Measurements from ENCODE around the gene TNXB. TPM values are rescaled to one million over a fixed set of nuclear protein-coding genes. Genes with fewer than 3 reads are reported as not detected.
"Not testable (repeated sequence)": the region's sequence is repeated elsewhere in the genome, so short reads cannot be mapped to it uniquely, and the experiment has no call there.

TNXB gene
- total RNA-seq, 1 donor from 2014 or later = 10.3 TPM

DNA sequence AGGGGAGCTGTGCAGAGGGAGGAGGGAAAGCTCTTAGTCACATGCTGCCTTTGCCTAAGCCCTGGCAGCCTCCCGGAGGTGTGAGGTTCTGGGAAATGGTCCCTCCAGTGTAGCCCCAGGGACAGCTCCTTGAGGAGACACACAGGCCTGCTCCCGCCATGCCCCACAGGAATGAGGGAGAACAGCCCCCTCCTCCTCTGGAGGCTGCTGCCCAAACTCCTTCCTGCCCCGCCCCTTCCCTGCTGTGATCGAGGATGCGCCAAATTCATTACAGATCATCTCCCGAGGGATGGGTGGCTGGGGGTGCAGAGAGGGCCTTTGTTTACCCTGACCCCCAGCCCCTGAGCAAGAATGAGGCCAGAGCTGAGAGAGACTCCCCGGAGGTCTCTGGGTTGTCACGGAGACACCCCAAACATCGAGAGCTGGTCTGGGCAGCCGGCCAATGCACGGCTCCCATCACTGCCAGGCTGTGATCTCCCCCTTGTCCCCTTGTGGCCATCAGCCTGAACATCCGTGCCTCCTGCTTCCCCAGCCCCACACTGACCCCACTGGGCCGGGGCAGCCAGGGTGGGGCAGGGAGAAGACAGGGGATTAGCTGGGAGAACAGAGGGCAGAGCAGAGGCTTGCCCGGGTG is 62.6 kb downstream of the TNXB start:
- no peaks in the 10 kb centered on the region for H3K4me1 Mint-ChIP-seq (ENCODE audit: low read depth)
- H3K27ac Mint-ChIP-seq = no peak overlapping the region
- H3K27me3 Mint-ChIP-seq = peaks cover 9% of the 10 kb centered on the region
- no peaks in the 10 kb centered on the region for H3K36me3 Mint-ChIP-seq (ENCODE audit: insufficient read depth)
- no peak for TF ChIP-seq CTCF (IDR thresholded peaks at IDR 0.05; ENCODE audit: unreplicated experiment)
- no peak for DNase-seq (ENCODE audit: low spot score, unreplicated experiment)
- no peak overlapping the region for H3K4me3 Mint-ChIP-seq (ENCODE audit: low read depth)
- H3K9me3 Mint-ChIP-seq (ENCODE audit: low read depth) = no peaks in the 10 kb centered on the region

DNA sequence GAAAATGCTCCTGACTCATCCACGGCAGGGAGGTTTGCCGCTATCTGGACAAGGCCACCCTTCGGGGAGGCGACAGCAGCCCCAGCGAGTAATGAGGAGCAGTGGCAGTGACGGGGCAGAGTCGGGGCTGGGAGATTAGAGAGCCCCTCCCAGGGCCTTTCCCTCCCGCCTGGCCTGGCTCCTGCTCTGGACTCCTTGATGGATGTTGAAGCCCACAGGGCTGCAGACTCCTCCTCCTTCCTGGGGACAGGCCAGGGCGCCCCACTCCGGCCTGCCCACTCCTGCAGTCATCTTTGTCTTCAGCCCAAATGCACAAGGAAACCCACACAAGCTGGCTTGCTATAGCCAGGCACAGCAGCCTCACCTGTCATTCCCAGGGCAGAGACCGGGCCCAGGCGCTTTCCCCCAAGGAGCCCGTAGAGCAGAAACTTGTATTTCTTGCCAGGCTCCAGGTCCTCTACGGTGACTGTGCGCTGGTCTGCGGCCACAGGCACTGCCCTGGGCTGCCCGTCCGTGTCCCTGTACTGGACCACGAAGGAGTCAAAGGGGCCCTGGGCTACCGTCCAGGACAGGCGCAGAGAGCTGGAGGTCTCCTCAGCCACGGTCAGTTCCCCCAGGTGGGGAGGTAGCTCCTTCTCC is 63.2 kb downstream of the TNXB start:
- Mint-ChIP-seq H3K4me1 (ENCODE audit: low read depth) (no peaks in the 10 kb centered on the region), H3K27me3 (peaks cover 5% of the 10 kb centered on the region), H3K27ac (no peak overlapping the region), H3K36me3 (ENCODE audit: insufficient read depth) (no peaks in the 10 kb centered on the region), H3K9me3 (ENCODE audit: low read depth) (no peaks in the 10 kb centered on the region), H3K4me3 (ENCODE audit: low read depth) (no peak overlapping the region)
- no peak for TF ChIP-seq CTCF (IDR thresholded peaks at IDR 0.05; ENCODE audit: unreplicated experiment)
- no peak for DNase-seq (ENCODE audit: low spot score, unreplicated experiment)

DNA sequence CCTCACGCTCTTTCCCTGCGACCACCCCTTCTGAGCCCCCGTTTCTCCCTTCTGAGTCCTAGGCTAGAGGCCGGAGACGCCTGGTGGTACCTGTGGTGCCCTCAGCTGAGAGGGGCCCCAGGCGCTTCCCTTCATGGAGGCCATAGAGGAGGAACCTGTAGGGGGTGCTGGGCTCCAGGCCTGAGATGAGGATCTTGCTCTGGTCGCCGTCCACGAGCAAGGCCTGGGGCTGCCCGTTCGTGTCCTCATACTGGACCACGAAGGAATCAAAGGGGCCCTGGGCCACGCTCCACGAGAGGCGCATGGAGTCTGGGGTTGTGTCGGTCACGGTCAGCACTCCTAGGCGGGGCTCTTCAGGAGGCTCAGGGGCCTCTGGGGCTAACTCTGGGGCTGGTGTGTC is 64.2 kb downstream of the TNXB start:
- H3K27ac Mint-ChIP-seq; H3K9me3 Mint-ChIP-seq (ENCODE audit: low read depth); H3K27me3 Mint-ChIP-seq; H3K36me3 Mint-ChIP-seq (ENCODE audit: insufficient read depth); H3K4me1 Mint-ChIP-seq (ENCODE audit: low read depth); H3K4me3 Mint-ChIP-seq (ENCODE audit: low read depth); DNase-seq (ENCODE audit: low spot score, unreplicated experiment): not testable (repeated sequence)

GRCh38 chr6:32043589-32044380 is 65.4 kb downstream of the TNXB start:
- not testable (repeated sequence) for H3K36me3 Mint-ChIP-seq (ENCODE audit: insufficient read depth); H3K27me3 Mint-ChIP-seq; H3K4me1 Mint-ChIP-seq (ENCODE audit: low read depth); H3K27ac Mint-ChIP-seq; DNase-seq (ENCODE audit: low spot score, unreplicated experiment); H3K4me3 Mint-ChIP-seq (ENCODE audit: low read depth); H3K9me3 Mint-ChIP-seq (ENCODE audit: low read depth)

- not testable (repeated sequence) for H3K4me3 Mint-ChIP-seq (ENCODE audit: low read depth); H3K27ac Mint-ChIP-seq; H3K27me3 Mint-ChIP-seq; DNase-seq (ENCODE audit: low spot score, unreplicated experiment); H3K36me3 Mint-ChIP-seq (ENCODE audit: insufficient read depth); H3K4me1 Mint-ChIP-seq (ENCODE audit: low read depth); H3K9me3 Mint-ChIP-seq (ENCODE audit: low read depth)
Measured at GRCh38 chr6:32042276-32042675, 66.9 kb downstream of the TNXB start.

DNA sequence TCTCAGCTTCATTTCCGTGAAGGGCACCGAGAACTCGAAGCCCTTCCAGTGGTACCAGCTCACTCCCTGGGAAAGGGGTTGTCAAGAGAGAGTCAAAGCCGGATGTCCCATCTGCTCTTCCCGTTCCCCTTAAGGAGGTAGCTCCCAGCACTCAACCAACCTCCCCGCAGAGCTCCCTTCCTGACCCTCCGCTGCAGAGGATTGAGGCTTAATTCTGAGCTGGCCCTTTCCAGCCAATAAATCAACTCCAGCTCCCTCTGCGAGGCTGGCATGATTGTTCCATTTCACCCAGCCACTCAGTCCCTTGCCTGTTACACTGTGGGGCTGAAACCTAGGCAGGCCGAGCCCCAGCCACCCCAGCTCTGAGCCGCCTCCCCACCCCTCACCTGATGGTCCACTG is 67.8 kb downstream of the TNXB start:
- H3K4me1 Mint-ChIP-seq (ENCODE audit: low read depth); DNase-seq (ENCODE audit: low spot score, unreplicated experiment); H3K27ac Mint-ChIP-seq; H3K9me3 Mint-ChIP-seq (ENCODE audit: low read depth); H3K27me3 Mint-ChIP-seq; H3K4me3 Mint-ChIP-seq (ENCODE audit: low read depth); H3K36me3 Mint-ChIP-seq (ENCODE audit: insufficient read depth): not testable (repeated sequence)

DNA sequence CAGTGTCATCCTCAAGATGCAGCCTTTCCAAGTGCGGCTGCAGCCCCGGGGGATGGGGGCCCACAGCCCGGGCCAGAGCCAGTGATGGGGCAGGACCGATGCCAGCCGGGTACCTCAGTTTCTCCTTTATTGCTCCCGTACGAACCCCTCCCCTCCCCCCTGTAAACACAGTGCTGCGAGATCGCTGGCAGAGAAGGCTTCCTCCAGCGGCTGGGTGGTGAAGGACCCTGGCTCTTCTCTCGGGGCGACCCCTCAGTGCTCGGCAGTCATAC is 68.2 kb downstream of the TNXB start:
- H3K36me3 Mint-ChIP-seq (ENCODE audit: insufficient read depth) = not testable (repeated sequence)

DNA sequence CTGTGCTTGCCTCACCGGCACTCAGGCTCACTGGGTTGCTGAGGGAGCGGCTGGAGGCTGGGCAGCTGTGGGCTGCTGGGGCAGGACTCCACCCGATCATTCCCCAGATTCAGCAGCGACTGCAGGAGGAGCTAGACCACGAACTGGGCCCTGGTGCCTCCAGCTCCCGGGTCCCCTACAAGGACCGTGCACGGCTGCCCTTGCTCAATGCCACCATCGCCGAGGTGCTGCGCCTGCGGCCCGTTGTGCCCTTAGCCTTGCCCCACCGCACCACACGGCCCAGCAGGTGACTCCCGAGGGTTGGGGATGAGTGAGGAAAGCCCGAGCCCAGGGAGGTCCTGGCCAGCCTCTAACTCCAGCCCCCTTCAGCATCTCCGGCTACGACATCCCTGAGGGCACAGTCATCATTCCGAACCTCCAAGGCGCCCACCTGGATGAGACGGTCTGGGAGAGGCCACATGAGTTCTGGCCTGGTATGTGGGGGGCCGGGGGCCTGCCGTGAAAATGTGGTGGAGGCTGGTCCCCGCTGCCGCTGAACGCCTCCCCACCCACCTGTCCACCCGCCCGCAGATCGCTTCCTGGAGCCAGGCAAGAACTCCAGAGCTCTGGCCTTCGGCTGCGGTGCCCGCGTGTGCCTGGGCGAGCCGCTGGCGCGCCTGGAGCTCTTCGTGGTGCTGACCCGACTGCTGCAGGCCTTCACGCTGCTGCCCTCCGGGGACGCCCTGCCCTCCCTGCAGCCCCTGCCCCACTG is 68.7 kb downstream of the TNXB start:
- not testable (repeated sequence) for H3K36me3 Mint-ChIP-seq (ENCODE audit: insufficient read depth); H3K9me3 Mint-ChIP-seq (ENCODE audit: low read depth); H3K4me1 Mint-ChIP-seq (ENCODE audit: low read depth); DNase-seq (ENCODE audit: low spot score, unreplicated experiment); H3K27me3 Mint-ChIP-seq; H3K4me3 Mint-ChIP-seq (ENCODE audit: low read depth); H3K27ac Mint-ChIP-seq

More for the DNA sequence above, 68.2 kb downstream of the TNXB start:
- not testable (repeated sequence) for H3K27ac Mint-ChIP-seq; H3K4me3 Mint-ChIP-seq (ENCODE audit: low read depth); H3K4me1 Mint-ChIP-seq (ENCODE audit: low read depth); H3K27me3 Mint-ChIP-seq; DNase-seq (ENCODE audit: low spot score, unreplicated experiment); H3K9me3 Mint-ChIP-seq (ENCODE audit: low read depth)

- H3K9me3 Mint-ChIP-seq (ENCODE audit: low read depth); H3K27ac Mint-ChIP-seq; H3K36me3 Mint-ChIP-seq (ENCODE audit: insufficient read depth); H3K4me3 Mint-ChIP-seq (ENCODE audit: low read depth); H3K4me1 Mint-ChIP-seq (ENCODE audit: low read depth); H3K27me3 Mint-ChIP-seq; DNase-seq (ENCODE audit: low spot score, unreplicated experiment): not testable (repeated sequence)
Measured at GRCh38 chr6:32039321-32040274, 69.5 kb downstream of the TNXB start.

DNA sequence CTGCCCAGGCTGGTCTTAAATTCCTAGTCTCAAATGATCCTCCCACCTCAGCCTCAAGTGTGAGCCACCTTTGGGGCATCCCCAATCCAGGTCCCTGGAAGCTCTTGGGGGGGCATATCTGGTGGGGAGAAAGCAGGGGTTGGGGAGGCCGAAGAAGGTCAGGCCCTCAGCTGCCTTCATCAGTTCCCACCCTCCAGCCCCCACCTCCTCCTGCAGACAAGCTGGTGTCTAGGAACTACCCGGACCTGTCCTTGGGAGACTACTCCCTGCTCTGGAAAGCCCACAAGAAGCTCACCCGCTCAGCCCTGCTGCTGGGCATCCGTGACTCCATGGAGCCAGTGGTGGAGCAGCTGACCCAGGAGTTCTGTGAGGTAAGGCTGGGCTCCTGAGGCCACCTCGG is 70.3 kb downstream of the TNXB start:
- not testable (repeated sequence) for H3K27ac Mint-ChIP-seq; H3K9me3 Mint-ChIP-seq (ENCODE audit: low read depth); H3K4me1 Mint-ChIP-seq (ENCODE audit: low read depth); H3K4me3 Mint-ChIP-seq (ENCODE audit: low read depth); DNase-seq (ENCODE audit: low spot score, unreplicated experiment); H3K36me3 Mint-ChIP-seq (ENCODE audit: insufficient read depth); H3K27me3 Mint-ChIP-seq
